Body of pancreas (tissue), 4 donors: Measurements from ENCODE around the gene SMPD2. TPM values are rescaled to one million over a fixed set of nuclear protein-coding genes. Genes with fewer than 3 reads are reported as not detected.

Experiments used
- ATAC-seq: fragments of 150-250 bp; one replicate; pipeline ENCODE4 v1.9.1; 2016
- DNase-seq, 4 donors: peaks; one replicate each; pipeline ENCODE4 v3.0.0-alpha.2; 2019
- H3K27ac ChIP-seq, 4 donors: fragments of 200-600 bp; sonication (generic); 1 replicate in 3 of 4; 2 replicates in 1 of 4; pipeline versions ENCODE4 v1.5.1 to v1.6.1; 2016 to 2019; ENCODE audit warnings: mild to moderate bottlenecking in 1 of 4, mixed read lengths in 1 of 4, moderate library complexity in 1 of 4
- H3K27me3 ChIP-seq, 2 donors: fragments of 200-600 bp; sonication (generic); one replicate each; pipeline ENCODE4 v1.6.0; 2016; ENCODE audit warnings: mild to moderate bottlenecking in 1 of 2
- H3K36me3 ChIP-seq, 2 donors: fragments of 200-600 bp; sonication (generic); replicated peaks in 1 of 2; 2 replicates each; pipeline ENCODE4 v1.5.1; 2016; ENCODE audit warnings: low read depth in 2 of 2; ENCODE audit not compliant: insufficient read depth in 1 of 2
- H3K4me1 ChIP-seq: fragments of 200-600 bp; sonication (generic); one replicate; pipeline ENCODE4 v1.6.0; 2016
- H3K4me3 ChIP-seq, 2 donors: fragments of 200-600 bp; sonication (generic); 1 replicate in 1 of 2; 2 replicates in 1 of 2; pipeline ENCODE4 v1.5.1; 2016 to 2019
- H3K9me3 ChIP-seq, 3 donors: fragments of 200-600 bp; sonication (generic); 1 replicate in 2 of 3; 2 replicates in 1 of 3; pipeline ENCODE4 v1.5.1; 2016
- POLR2A ChIP-seq, 3 donors: fragments of 450-650 bp; IDR thresholded peaks; one replicate each; pipeline ENCODE4 v1.6.1; 2016; ENCODE audit warnings: antibody characterized with exemption in 3 of 3, mild to moderate bottlenecking in 2 of 3
- WGBS, 2 donors: methylation state at CpG; one replicate each; pipeline ENCODE4 v1.1.5; 2017; 5-methylcytosine and 5-hydroxymethylcytosine counted together
- intact Hi-C: fragments of 100-400 bp; cut with DNase I; formaldehyde crosslinking; loops from one replicate; pipeline ENCODE4 v1.15.1; 2023
- total RNA-seq, 2 donors: library from RNA; depleted of rRNA; stranded (reverse); fragments of >200 nt; gene quantifications; one replicate each; pipeline ENCODE4 v1.1.0, GENCODE V29; 2016
- TF ChIP-seq, protein P1 (sequence below), 7 experiments: fragments of 450-650 bp in 4 of 7; fragments of 200-600 bp in 3 of 7; sonication (generic) in 3 of 7; IDR thresholded peaks; one replicate each; pipeline ENCODE4 v1.5.1; 2016 to 2019; ENCODE audit warnings: antibody characterized with exemption in 7 of 7

SMPD2 gene
- total RNA-seq, 2 donors from 2014 or later, result 8.0 to 13.8 TPM

GRCh38 chr6:109445382-109445781 lies 4.9 kb downstream of the SMPD2 start:
- ATAC-seq, result no peak
- WGBS, 2 donors, result 87 to 88% methylated on average over 9 of the region's 9 CpGs
- no peak overlapping the region for H3K27ac ChIP-seq
- no peak overlapping the region for H3K4me3 ChIP-seq
- H3K27me3 ChIP-seq, result no peaks in the 10 kb centered on the region
- no peaks in the 10 kb centered on the region for H3K9me3 ChIP-seq
- intact Hi-C loops, result no loop called here
- TF ChIP-seq, protein P1, sequence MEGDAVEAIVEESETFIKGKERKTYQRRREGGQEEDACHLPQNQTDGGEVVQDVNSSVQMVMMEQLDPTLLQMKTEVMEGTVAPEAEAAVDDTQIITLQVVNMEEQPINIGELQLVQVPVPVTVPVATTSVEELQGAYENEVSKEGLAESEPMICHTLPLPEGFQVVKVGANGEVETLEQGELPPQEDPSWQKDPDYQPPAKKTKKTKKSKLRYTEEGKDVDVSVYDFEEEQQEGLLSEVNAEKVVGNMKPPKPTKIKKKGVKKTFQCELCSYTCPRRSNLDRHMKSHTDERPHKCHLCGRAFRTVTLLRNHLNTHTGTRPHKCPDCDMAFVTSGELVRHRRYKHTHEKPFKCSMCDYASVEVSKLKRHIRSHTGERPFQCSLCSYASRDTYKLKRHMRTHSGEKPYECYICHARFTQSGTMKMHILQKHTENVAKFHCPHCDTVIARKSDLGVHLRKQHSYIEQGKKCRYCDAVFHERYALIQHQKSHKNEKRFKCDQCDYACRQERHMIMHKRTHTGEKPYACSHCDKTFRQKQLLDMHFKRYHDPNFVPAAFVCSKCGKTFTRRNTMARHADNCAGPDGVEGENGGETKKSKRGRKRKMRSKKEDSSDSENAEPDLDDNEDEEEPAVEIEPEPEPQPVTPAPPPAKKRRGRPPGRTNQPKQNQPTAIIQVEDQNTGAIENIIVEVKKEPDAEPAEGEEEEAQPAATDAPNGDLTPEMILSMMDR (IDR thresholded peaks at IDR 0.05), result no peak
- TF ChIP-seq POLR2A (IDR thresholded peaks at IDR 0.05), result no peak
- H3K36me3 ChIP-seq, result no peaks in the 10 kb centered on the region
- no peak for DNase-seq
- H3K4me1 ChIP-seq, result peaks cover 18% of the 10 kb centered on the region

DNA sequence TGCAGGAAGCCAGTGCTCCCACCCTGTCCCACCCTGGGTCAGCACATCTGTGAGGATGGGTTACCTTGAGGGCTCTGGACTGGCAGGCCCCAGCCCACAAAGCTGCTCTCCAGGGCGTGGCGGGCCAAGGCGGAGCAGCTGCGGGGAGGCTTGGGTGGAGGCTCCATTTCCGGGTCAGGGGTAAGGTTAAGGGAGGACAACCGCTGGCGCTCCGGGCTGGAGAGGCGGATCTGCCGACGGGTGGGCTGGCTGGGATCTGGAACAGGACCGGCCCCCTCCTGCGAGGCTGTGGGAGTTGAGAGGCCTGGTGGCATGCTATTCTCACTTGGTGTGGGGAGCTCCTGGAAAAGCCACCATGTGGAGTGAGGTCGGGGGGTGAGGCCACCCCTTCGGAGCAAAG lies 5.5 kb downstream of the SMPD2 start:
- intact Hi-C loops, result no loop called here
- H3K27me3 ChIP-seq, result no peaks in the 10 kb centered on the region
- no peak for ATAC-seq
- no peak overlapping the region for H3K27ac ChIP-seq
- WGBS, 2 donors, result 84 to 92% methylated on average over 14 to 15 of the region's 15 CpGs
- TF ChIP-seq POLR2A (IDR thresholded peaks at IDR 0.05), result no peak
- TF ChIP-seq, protein P1 (IDR thresholded peaks at IDR 0.05), result no peak
- peaks cover 18% of the 10 kb centered on the region for H3K4me1 ChIP-seq
- H3K9me3 ChIP-seq, result no peaks in the 10 kb centered on the region
- H3K4me3 ChIP-seq, result no peak overlapping the region
- no peaks in the 10 kb centered on the region for H3K36me3 ChIP-seq
- DNase-seq, result no peak

GRCh38 chr6:109446541-109446940 lies 6.0 kb downstream of the SMPD2 start:
- H3K36me3 ChIP-seq, result no peaks in the 10 kb centered on the region
- peaks cover 15% of the 10 kb centered on the region for H3K4me1 ChIP-seq
- TF ChIP-seq, protein P1 (IDR thresholded peaks at IDR 0.05), result no peak
- no peak for TF ChIP-seq POLR2A (IDR thresholded peaks at IDR 0.05)
- no peaks in the 10 kb centered on the region for H3K27me3 ChIP-seq
- no peaks in the 10 kb centered on the region for H3K9me3 ChIP-seq
- WGBS, 2 donors, result 81 to 87% methylated on average over 8 of the region's 8 CpGs
- H3K27ac ChIP-seq, result no peak overlapping the region
- DNase-seq (no peak), ATAC-seq (no peak)
- H3K4me3 ChIP-seq, result no peak overlapping the region
- intact Hi-C loops, result no loop called here

DNA sequence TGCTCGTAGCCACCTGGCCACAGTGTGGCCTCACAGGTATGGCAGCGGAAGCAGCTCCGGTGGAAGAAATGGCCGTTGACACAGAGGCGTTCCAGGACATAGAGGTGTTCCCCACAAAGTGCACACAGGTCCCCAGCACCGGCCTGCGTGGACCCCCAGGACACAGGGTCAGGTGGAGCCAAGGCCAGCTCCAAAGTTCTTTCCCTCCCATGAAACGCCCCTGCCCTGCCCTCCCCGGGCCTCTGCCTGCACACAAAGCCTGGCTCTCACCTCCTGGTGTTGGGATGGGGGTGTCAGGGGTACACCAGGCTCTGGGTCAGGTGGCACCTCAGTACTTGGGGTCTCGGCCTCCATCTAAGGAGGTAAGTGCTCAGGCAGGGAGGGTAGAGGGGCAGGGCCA lies 6.6 kb downstream of the SMPD2 start:
- Histone ChIP-seq H3K36me3 (no peaks in the 10 kb centered on the region), H3K27me3 (no peaks in the 10 kb centered on the region), H3K4me3 (no peak overlapping the region), H3K27ac (no peak overlapping the region), H3K4me1 (peaks cover 9% of the 10 kb centered on the region), H3K9me3 (no peaks in the 10 kb centered on the region)
- intact Hi-C loops, result no loop called here
- ATAC-seq (no peak), DNase-seq (no peak)
- TF ChIP-seq, protein P1 (IDR thresholded peaks at IDR 0.05), result no peak
- 81 to 85% methylated on average over 6 to 10 of the region's 10 CpGs for WGBS, 2 donors

DNA sequence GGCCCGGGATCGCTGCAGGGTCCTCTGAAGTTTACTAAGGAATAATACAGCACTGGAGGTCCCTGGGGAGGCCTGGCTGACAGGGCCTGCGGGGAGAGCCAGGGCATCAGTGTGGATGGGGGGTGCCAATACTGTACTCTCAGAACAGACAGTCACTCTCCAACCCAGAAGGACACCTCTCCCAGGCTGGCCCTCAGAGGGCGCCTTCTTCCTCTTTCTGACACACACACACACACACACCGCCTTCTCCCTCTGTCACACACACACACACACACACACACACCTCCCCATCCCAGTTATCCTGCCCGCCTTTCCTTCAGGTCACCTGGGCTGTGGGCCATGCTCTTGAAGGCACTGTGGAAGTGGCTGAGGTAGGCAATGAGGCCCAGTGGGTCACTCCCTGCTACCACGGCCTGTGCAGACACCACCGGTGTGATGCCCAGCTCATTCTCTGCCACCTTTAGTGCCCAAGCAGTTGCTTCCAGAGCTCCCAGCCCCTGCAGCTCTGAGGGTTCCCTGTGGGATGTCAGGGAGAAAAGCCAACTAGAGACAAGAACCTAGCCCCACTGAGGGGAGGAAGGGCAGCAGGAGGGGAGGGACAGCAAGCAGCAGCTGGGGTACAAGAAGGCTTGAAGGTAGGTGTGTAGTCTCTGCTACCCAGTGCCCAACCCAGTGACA lies 7.5 kb downstream of the SMPD2 start:
- DNase-seq (no peak), ATAC-seq (no peak)
- Histone ChIP-seq H3K27ac (no peak overlapping the region), H3K27me3 (no peaks in the 10 kb centered on the region), H3K9me3 (no peaks in the 10 kb centered on the region), H3K4me1 (peaks cover under 1% of the 10 kb centered on the region), H3K36me3 (no peaks in the 10 kb centered on the region), H3K4me3 (no peak overlapping the region)
- intact Hi-C loops, result no loop called here
- TF ChIP-seq POLR2A (IDR thresholded peaks at IDR 0.05), result no peak
- TF ChIP-seq, protein P1 (IDR thresholded peaks at IDR 0.05), result no peak
- 69 to 81% methylated on average over 8 of the region's 8 CpGs for WGBS, 2 donors
